Measurements from ENCODE around the gene TFEC.

Gene TFEC

GRCh38 chr7:115920367-115920766, 110.2 kb downstream of the TFEC start:
- DNase-seq = no peak

- no peak for DNase-seq
Observed at GRCh38 chr7:115914951-115915350, 115.6 kb downstream of the TFEC start.

GRCh38 chr7:115911465-115911864, 119.1 kb downstream of the TFEC start:
- DNase-seq = no peak

- no peak for DNase-seq
Observed at GRCh38 chr7:115910541-115911164, 119.9 kb downstream of the TFEC start.

- DNase-seq = no peak
Observed at GRCh38 chr7:115906731-115907130, 123.8 kb downstream of the TFEC start.

- no peak for DNase-seq
Observed at GRCh38 chr7:115889669-115889984, 140.9 kb downstream of the TFEC start.

GRCh38 chr7:115888981-115889668, 141.4 kb downstream of the TFEC start:
- DNase-seq = no peak

- DNase-seq = no peak
Observed at GRCh38 chr7:115885550-115885949, 145.0 kb downstream of the TFEC start.

All from right forelimb (tissue), 1 donor.